ENCODE data around the gene AGO4. TPM values are rescaled to one million over a fixed set of nuclear protein-coding genes. Genes with fewer than 3 reads are reported as not detected.
"Not testable (repeated sequence)": the region's sequence is repeated elsewhere in the genome, so short reads cannot be mapped to it uniquely, and the experiment has no call there.

Gene AGO4
- total RNA-seq, 1 experiment from 2014 or later = 12.8 TPM

DNA sequence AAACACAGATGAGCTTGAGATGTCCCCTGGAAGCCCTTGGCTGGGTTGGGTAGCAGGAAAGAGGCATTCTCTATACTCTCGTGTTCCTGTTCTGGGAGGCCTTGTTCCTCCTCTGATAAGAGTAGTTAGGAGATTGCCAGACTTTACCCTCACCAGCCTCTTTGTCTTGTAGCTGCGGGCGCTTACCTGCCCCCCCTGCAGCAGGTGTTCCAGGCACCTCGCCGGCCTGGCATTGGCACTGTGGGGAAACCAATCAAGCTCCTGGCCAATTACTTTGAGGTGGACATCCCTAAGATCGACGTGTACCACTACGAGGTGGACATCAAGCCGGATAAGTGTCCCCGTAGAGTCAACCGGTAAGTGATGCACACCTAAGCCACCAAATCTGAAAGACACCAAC, 80.4 kb downstream of the AGO4 start:
- Histone ChIP-seq H3K23me2 (ENCODE audit: insufficient read length, low read depth, low read length, poor library complexity, severe bottlenecking) (peaks cover 9% of the 10 kb centered on the region), H3K4ac (ENCODE audit: low read depth, low read length) (no peak overlapping the region), H3K27me3 (ENCODE audit: insufficient read depth, low read length) (no peaks in the 10 kb centered on the region), H4K91ac (ENCODE audit: insufficient read length, low read depth, low read length) (no peak overlapping the region), H3K9me3 (ENCODE audit: control insufficient read depth, low read depth, low read length) (no peaks in the 10 kb centered on the region), H3K56ac (ENCODE audit: insufficient read length, low read depth, low read length) (no peak overlapping the region), H3K18ac (ENCODE audit: insufficient read length, low read depth, low read length) (no peak overlapping the region), H3K79me2 (ENCODE audit: insufficient read depth, low read length) (peaks cover 24% of the 10 kb centered on the region; the same call in 1 of the 2 replicates), H2AFZ (ENCODE audit: low read length) (no peak overlapping the region), H3K4me1 (ENCODE audit: insufficient read depth, low read length) (peaks cover 16% of the 10 kb centered on the region), H2AK5ac (ENCODE audit: insufficient read length, low read length) (no peak overlapping the region), H3K14ac (ENCODE audit: insufficient read depth, low read length) (no peak overlapping the region), H2BK15ac (ENCODE audit: low read depth, low read length) (no peak overlapping the region), H2BK20ac (ENCODE audit: low read depth, low read length, poor library complexity, severe bottlenecking) (no peak overlapping the region), H4K8ac (replicated peaks; ENCODE audit: insufficient read length, low read depth, low read length) (no peak overlapping the region), H4K5ac (ENCODE audit: insufficient read length, low read depth, low read length) (no peak overlapping the region), H4K20me1 (ENCODE audit: control insufficient read depth, insufficient read depth, insufficient read length) (peaks cover 4% of the 10 kb centered on the region), H2BK12ac (ENCODE audit: insufficient read length, low read depth, low read length) (no peak overlapping the region), H3T11ph (ENCODE audit: low read length) (no peak overlapping the region), H3K9ac (ENCODE audit: extremely low read depth, insufficient read length, low read length) (no peak overlapping the region), H2BK5ac (ENCODE audit: insufficient read length, low read length) (no peak overlapping the region), H3K23ac (ENCODE audit: insufficient read length, low read depth, low read length) (no peak overlapping the region), H2BK120ac (ENCODE audit: low read depth, low read length, poor library complexity, severe bottlenecking) (no peak overlapping the region), H3K4me2 (ENCODE audit: insufficient read depth, insufficient read length, low read length) (no peak overlapping the region), H3K27ac (ENCODE audit: insufficient read length, low read depth, low read length) (no peak overlapping the region), H3K79me1 (ENCODE audit: insufficient read depth, low read depth, low read length, poor library complexity, severe bottlenecking) (peaks cover 10% of the 10 kb centered on the region)
- DNase-seq = no peak
- no peak overlapping the region for H3K4me3 Mint-ChIP-seq
- H3K27ac Mint-ChIP-seq = no peak overlapping the region
- no peak for TF ChIP-seq CTCF (conservative IDR thresholded peaks at IDR 0.05)
- peaks cover 24 to 45% (median 42%) of the 10 kb centered on the region in 3 experiments; a peak in 6 of 7 replicates for H3K36me3 Mint-ChIP-seq (ENCODE audit: insufficient read depth in 1 of 3, low read depth in 3 of 3)
- peaks cover 39 to 41% of the 10 kb centered on the region in 2 experiments for H3K4me1 Mint-ChIP-seq
- no peaks in the 10 kb centered on the region for H3K9me3 Mint-ChIP-seq
- WGBS (ENCODE audit: extremely low coverage, insufficient read length, low lambda C conversion rate) = no CpG with 5 or more reads among the region's 11 CpGs
- no peaks in the 10 kb centered on the region for H3K27me3 Mint-ChIP-seq (ENCODE audit: low read depth)

- H3K27ac ChIP-seq (ENCODE audit: insufficient read length, low read depth, low read length); H3K23me2 ChIP-seq (ENCODE audit: insufficient read length, low read depth, low read length, poor library complexity, severe bottlenecking); H3T11ph ChIP-seq (ENCODE audit: low read length); H2AFZ ChIP-seq (ENCODE audit: low read length); H4K8ac ChIP-seq (replicated peaks; ENCODE audit: insufficient read length, low read depth, low read length); H3K27me3 Mint-ChIP-seq (ENCODE audit: low read depth); H4K91ac ChIP-seq (ENCODE audit: insufficient read length, low read depth, low read length); H3K4me2 ChIP-seq (ENCODE audit: insufficient read depth, insufficient read length, low read length); H2BK15ac ChIP-seq (ENCODE audit: low read depth, low read length); H2BK20ac ChIP-seq (ENCODE audit: low read depth, low read length, poor library complexity, severe bottlenecking); H2BK12ac ChIP-seq (ENCODE audit: insufficient read length, low read depth, low read length); H3K27ac Mint-ChIP-seq; H3K23ac ChIP-seq (ENCODE audit: insufficient read length, low read depth, low read length); H2BK5ac ChIP-seq (ENCODE audit: insufficient read length, low read length); H4K5ac ChIP-seq (ENCODE audit: insufficient read length, low read depth, low read length); H4K20me1 ChIP-seq (ENCODE audit: control insufficient read depth, insufficient read depth, insufficient read length); H3K56ac ChIP-seq (ENCODE audit: insufficient read length, low read depth, low read length); H3K27me3 ChIP-seq (ENCODE audit: insufficient read depth, low read length); H3K14ac ChIP-seq (ENCODE audit: insufficient read depth, low read length); H3K4me3 Mint-ChIP-seq; H3K4ac ChIP-seq (ENCODE audit: low read depth, low read length); DNase-seq; H2BK120ac ChIP-seq (ENCODE audit: low read depth, low read length, poor library complexity, severe bottlenecking); H3K18ac ChIP-seq (ENCODE audit: insufficient read length, low read depth, low read length); H3K9me3 Mint-ChIP-seq; H3K9ac ChIP-seq (ENCODE audit: extremely low read depth, insufficient read length, low read length); H3K9me3 ChIP-seq (ENCODE audit: control insufficient read depth, low read depth, low read length); H2AK5ac ChIP-seq (ENCODE audit: insufficient read length, low read length): not testable (repeated sequence)
- Histone ChIP-seq H3K79me1 (ENCODE audit: insufficient read depth, low read depth, low read length, poor library complexity, severe bottlenecking) (peaks cover 10% of the 10 kb centered on the region), H3K79me2 (ENCODE audit: insufficient read depth, low read length) (peaks cover 24% of the 10 kb centered on the region; the same call in 1 of the 2 replicates), H3K4me1 (ENCODE audit: insufficient read depth, low read length) (peaks cover 16% of the 10 kb centered on the region)
- Mint-ChIP-seq H3K4me1 (peaks cover 38 to 41% of the 10 kb centered on the region in 2 experiments), H3K36me3 (ENCODE audit: insufficient read depth in 1 of 3, low read depth in 3 of 3) (peaks cover 28 to 53% (median 50%) of the 10 kb centered on the region in 3 experiments; a peak in 6 of 7 replicates)
- no CpG with 5 or more reads among the region's 3 CpGs for WGBS (ENCODE audit: extremely low coverage, insufficient read length, low lambda C conversion rate)
Observed at GRCh38 chr1:35888981-35889380, 81.2 kb downstream of the AGO4 start.

Data from H9 (cell line).